A549 (cell line): Measurements from ENCODE around the gene POLE.

Source experiments
- EP300 ChIP-seq, 2 experiments: fragments of >200 bp; sonication (Bioruptor Twin); formaldehyde crosslinking; IDR thresholded peaks; 2 replicates in 1 of 2; 3 replicates in 1 of 2; pipeline ENCODE4 v1.6.1; 2016 to 2017
- NPAS2 ChIP-seq: fragments of 250-450 bp; sonication (Bioruptor Pico); IDR thresholded peaks from 2 replicates; pipeline ENCODE4 v1.8.0; 2022; ENCODE audit warnings: mild to moderate bottlenecking, moderate library complexity, borderline replicate concordance
- POLR2A ChIP-seq: IDR thresholded peaks from 2 replicates; pipeline ENCODE4 v1.6.1; 2012; ENCODE audit warnings: mild to moderate bottlenecking, low read length
- SMC3 ChIP-seq: fragments of >200 bp; sonication (Bioruptor Twin); formaldehyde crosslinking; IDR thresholded peaks from 3 replicates; pipeline ENCODE4 v1.6.1; 2018; ENCODE audit warnings: inconsistent platforms
- TF ChIP-seq, protein P1 (sequence below): fragments of >200 bp; sonication (Bioruptor Twin); formaldehyde crosslinking; IDR thresholded peaks from 3 replicates; pipeline ENCODE4 v1.5.1; 2016
- TF ChIP-seq, protein P2 (sequence below): IDR thresholded peaks from 2 replicates; pipeline ENCODE4 v1.6.1; 2012

DNA sequence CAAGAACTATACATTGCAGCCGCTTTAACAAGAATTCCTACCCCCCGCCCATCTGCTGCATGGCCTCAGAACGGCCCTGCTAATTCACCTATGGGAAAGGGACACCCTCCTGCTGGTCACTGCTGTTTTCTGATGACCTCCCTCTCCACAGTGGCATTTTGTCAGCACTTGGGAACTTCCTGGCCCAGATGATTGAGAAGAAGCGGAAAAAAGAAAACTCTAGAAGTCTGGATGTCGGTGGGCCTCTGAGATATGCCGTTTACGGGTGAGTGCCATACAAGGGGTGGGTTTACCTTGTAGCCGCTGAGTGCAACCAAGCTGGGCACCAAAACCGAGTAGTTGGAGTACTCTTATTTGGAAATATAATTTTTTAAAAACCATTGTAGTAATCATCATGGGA, 3.0 kb upstream of the POLE start:
- TF ChIP-seq, protein P1, sequence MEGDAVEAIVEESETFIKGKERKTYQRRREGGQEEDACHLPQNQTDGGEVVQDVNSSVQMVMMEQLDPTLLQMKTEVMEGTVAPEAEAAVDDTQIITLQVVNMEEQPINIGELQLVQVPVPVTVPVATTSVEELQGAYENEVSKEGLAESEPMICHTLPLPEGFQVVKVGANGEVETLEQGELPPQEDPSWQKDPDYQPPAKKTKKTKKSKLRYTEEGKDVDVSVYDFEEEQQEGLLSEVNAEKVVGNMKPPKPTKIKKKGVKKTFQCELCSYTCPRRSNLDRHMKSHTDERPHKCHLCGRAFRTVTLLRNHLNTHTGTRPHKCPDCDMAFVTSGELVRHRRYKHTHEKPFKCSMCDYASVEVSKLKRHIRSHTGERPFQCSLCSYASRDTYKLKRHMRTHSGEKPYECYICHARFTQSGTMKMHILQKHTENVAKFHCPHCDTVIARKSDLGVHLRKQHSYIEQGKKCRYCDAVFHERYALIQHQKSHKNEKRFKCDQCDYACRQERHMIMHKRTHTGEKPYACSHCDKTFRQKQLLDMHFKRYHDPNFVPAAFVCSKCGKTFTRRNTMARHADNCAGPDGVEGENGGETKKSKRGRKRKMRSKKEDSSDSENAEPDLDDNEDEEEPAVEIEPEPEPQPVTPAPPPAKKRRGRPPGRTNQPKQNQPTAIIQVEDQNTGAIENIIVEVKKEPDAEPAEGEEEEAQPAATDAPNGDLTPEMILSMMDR: no peak
- TF ChIP-seq, protein P2, sequence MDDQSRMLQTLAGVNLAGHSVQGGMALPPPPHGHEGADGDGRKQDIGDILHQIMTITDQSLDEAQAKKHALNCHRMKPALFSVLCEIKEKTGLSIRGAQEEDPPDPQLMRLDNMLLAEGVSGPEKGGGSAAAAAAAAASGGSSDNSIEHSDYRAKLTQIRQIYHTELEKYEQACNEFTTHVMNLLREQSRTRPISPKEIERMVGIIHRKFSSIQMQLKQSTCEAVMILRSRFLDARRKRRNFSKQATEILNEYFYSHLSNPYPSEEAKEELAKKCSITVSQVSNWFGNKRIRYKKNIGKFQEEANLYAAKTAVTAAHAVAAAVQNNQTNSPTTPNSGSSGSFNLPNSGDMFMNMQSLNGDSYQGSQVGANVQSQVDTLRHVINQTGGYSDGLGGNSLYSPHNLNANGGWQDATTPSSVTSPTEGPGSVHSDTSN: no peak
- TF ChIP-seq POLR2A (no peak), EP300 (IDR thresholded peaks at IDR 0.05) (no peak), SMC3 (no peak), NPAS2 (CRISPR knock-in tag) (no peak)
